ENCODE results near the gene C17orf113.

DNA sequence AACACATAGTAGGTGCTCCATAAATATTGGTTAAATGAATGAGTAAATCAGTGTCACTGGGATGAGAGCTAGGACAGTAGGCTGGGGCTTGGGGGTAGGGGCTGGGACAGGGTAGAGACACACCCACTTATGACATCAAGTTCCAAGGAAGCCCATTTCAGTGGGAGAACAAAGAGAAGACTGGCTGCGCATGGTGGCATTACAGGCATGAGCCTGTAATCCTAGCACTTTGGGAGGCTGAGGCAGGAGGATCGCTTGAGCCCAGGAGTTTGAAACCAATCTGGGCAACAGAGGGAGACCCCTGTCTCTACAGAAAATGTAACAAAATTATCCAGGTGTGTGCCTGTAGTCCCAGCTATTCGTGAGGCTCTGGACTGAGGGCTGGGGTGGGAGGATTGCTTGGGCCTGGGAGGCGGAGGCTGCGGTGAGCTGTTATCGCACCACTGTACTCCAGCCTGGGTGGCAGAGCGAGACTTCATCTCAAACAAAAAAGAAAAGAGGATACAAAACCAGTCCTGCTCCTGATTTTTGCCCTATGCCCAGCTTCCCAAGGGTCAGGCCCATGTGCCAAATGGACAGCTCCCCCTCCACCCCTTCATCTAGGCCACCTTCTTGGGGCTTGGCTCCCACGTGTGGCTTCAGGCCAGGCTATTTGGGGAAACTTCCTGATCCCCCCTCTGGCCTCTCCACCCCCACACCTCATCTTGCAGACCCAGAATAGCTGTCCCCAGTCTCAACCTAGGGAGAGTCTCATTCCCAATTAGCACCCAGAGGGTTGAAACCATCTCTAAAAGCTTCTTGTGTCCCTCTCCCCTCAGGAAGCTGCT lies 40.8 kb upstream of the C17orf113 start:
- TF ChIP-seq TEAD4 (IDR thresholded peaks at IDR 0.05) (no peak), EP300 (IDR thresholded peaks at IDR 0.05; ENCODE audit: borderline replicate concordance) (no peak), ZBTB7A (IDR thresholded peaks at IDR 0.05; ENCODE audit: low read depth) (no peak), CREB1 (IDR thresholded peaks at IDR 0.05; ENCODE audit: low read depth) (no peak), YY1 (IDR thresholded peaks at IDR 0.05; ENCODE audit: low read depth) (no peak), TAF1 (IDR thresholded peaks at IDR 0.05; ENCODE audit: low read depth) (no peak), CEBPB (IDR thresholded peaks at IDR 0.05) (no peak), TCF12 (IDR thresholded peaks at IDR 0.05; ENCODE audit: low read depth) (no peak)
- TF ChIP-seq, protein P1, sequence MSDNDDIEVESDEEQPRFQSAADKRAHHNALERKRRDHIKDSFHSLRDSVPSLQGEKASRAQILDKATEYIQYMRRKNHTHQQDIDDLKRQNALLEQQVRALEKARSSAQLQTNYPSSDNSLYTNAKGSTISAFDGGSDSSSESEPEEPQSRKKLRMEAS (IDR thresholded peaks at IDR 0.05) = no peak

Data from Ishikawa (cell line).